Measurements from ENCODE around the gene ACTN3.

DNA sequence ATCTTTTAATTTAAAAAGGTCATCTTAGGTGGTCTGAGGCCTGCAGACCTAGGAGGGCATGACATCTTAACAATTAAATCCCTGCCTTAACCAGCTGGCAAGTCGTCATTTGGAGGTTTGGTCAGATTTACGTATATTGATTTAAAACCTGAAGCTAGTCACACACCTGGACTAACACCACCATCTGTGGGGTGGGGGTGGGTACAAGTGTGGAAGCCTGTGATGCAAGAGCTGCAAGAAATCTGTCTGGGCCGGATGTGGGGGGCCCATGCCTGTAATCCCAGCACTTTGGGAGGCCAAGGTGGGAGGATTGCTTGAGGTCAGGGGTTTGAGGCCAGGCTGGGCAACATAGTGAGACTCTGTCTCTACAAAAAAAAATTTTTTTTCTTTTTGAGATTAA, 34.6 kb downstream of the ACTN3 start:
- TF ChIP-seq TCF7 (CRISPR knock-in tag; IDR thresholded peaks at IDR 0.05; ENCODE audit: low read depth) (no peak), MAX (CRISPR knock-in tag; IDR thresholded peaks at IDR 0.05) (no peak), SMAD4 (CRISPR knock-in tag; IDR thresholded peaks at IDR 0.05) (no peak), CBFB (CRISPR knock-in tag; IDR thresholded peaks at IDR 0.05; ENCODE audit: low read depth) (no peak), FOXP1 (CRISPR knock-in tag; IDR thresholded peaks at IDR 0.05; ENCODE audit: borderline replicate concordance) (no peak), ATF3 (CRISPR knock-in tag; conservative IDR thresholded peaks at IDR 0.05) (no peak), SP1 (CRISPR knock-in tag; conservative IDR thresholded peaks at IDR 0.05) (no peak)
- TF ChIP-seq, protein P1, sequence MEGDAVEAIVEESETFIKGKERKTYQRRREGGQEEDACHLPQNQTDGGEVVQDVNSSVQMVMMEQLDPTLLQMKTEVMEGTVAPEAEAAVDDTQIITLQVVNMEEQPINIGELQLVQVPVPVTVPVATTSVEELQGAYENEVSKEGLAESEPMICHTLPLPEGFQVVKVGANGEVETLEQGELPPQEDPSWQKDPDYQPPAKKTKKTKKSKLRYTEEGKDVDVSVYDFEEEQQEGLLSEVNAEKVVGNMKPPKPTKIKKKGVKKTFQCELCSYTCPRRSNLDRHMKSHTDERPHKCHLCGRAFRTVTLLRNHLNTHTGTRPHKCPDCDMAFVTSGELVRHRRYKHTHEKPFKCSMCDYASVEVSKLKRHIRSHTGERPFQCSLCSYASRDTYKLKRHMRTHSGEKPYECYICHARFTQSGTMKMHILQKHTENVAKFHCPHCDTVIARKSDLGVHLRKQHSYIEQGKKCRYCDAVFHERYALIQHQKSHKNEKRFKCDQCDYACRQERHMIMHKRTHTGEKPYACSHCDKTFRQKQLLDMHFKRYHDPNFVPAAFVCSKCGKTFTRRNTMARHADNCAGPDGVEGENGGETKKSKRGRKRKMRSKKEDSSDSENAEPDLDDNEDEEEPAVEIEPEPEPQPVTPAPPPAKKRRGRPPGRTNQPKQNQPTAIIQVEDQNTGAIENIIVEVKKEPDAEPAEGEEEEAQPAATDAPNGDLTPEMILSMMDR (IDR thresholded peaks at IDR 0.05): no peak
- TF ChIP-seq, protein P2, sequence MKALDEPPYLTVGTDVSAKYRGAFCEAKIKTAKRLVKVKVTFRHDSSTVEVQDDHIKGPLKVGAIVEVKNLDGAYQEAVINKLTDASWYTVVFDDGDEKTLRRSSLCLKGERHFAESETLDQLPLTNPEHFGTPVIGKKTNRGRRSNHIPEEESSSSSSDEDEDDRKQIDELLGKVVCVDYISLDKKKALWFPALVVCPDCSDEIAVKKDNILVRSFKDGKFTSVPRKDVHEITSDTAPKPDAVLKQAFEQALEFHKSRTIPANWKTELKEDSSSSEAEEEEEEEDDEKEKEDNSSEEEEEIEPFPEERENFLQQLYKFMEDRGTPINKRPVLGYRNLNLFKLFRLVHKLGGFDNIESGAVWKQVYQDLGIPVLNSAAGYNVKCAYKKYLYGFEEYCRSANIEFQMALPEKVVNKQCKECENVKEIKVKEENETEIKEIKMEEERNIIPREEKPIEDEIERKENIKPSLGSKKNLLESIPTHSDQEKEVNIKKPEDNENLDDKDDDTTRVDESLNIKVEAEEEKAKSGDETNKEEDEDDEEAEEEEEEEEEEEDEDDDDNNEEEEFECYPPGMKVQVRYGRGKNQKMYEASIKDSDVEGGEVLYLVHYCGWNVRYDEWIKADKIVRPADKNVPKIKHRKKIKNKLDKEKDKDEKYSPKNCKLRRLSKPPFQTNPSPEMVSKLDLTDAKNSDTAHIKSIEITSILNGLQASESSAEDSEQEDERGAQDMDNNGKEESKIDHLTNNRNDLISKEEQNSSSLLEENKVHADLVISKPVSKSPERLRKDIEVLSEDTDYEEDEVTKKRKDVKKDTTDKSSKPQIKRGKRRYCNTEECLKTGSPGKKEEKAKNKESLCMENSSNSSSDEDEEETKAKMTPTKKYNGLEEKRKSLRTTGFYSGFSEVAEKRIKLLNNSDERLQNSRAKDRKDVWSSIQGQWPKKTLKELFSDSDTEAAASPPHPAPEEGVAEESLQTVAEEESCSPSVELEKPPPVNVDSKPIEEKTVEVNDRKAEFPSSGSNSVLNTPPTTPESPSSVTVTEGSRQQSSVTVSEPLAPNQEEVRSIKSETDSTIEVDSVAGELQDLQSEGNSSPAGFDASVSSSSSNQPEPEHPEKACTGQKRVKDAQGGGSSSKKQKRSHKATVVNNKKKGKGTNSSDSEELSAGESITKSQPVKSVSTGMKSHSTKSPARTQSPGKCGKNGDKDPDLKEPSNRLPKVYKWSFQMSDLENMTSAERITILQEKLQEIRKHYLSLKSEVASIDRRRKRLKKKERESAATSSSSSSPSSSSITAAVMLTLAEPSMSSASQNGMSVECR (CRISPR knock-in tag; IDR thresholded peaks at IDR 0.05; ENCODE audit: borderline replicate concordance): no peak
- TF ChIP-seq, protein P3, sequence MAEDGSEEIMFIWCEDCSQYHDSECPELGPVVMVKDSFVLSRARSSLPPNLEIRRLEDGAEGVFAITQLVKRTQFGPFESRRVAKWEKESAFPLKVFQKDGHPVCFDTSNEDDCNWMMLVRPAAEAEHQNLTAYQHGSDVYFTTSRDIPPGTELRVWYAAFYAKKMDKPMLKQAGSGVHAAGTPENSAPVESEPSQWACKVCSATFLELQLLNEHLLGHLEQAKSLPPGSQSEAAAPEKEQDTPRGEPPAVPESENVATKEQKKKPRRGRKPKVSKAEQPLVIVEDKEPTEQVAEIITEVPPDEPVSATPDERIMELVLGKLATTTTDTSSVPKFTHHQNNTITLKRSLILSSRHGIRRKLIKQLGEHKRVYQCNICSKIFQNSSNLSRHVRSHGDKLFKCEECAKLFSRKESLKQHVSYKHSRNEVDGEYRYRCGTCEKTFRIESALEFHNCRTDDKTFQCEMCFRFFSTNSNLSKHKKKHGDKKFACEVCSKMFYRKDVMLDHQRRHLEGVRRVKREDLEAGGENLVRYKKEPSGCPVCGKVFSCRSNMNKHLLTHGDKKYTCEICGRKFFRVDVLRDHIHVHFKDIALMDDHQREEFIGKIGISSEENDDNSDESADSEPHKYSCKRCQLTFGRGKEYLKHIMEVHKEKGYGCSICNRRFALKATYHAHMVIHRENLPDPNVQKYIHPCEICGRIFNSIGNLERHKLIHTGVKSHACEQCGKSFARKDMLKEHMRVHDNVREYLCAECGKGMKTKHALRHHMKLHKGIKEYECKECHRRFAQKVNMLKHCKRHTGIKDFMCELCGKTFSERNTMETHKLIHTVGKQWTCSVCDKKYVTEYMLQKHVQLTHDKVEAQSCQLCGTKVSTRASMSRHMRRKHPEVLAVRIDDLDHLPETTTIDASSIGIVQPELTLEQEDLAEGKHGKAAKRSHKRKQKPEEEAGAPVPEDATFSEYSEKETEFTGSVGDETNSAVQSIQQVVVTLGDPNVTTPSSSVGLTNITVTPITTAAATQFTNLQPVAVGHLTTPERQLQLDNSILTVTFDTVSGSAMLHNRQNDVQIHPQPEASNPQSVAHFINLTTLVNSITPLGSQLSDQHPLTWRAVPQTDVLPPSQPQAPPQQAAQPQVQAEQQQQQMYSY (CRISPR knock-in tag; IDR thresholded peaks at IDR 0.05): no peak
- TF ChIP-seq, protein P4, sequence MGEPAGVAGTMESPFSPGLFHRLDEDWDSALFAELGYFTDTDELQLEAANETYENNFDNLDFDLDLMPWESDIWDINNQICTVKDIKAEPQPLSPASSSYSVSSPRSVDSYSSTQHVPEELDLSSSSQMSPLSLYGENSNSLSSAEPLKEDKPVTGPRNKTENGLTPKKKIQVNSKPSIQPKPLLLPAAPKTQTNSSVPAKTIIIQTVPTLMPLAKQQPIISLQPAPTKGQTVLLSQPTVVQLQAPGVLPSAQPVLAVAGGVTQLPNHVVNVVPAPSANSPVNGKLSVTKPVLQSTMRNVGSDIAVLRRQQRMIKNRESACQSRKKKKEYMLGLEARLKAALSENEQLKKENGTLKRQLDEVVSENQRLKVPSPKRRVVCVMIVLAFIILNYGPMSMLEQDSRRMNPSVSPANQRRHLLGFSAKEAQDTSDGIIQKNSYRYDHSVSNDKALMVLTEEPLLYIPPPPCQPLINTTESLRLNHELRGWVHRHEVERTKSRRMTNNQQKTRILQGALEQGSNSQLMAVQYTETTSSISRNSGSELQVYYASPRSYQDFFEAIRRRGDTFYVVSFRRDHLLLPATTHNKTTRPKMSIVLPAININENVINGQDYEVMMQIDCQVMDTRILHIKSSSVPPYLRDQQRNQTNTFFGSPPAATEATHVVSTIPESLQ (CRISPR knock-in tag; IDR thresholded peaks at IDR 0.05): no peak
- TF ChIP-seq, protein P5, sequence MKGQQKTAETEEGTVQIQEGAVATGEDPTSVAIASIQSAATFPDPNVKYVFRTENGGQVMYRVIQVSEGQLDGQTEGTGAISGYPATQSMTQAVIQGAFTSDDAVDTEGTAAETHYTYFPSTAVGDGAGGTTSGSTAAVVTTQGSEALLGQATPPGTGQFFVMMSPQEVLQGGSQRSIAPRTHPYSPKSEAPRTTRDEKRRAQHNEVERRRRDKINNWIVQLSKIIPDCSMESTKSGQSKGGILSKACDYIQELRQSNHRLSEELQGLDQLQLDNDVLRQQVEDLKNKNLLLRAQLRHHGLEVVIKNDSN (CRISPR knock-in tag; IDR thresholded peaks at IDR 0.05): no peak
